Fibroblast of pulmonary artery (primary cell): ENCODE results near the gene SSTR1.

ENCODE experiments used
- DNase-seq: peaks from one replicate; pipeline ENCODE4 v3.0.0-alpha.2; 2010; ENCODE audit warnings: low read depth
- H3K4me3 ChIP-seq: replicated peaks from 2 replicates; pipeline ENCODE4 v1.5.1; 2011; ENCODE audit warnings: low read depth, mild to moderate bottlenecking, control low read depth, low read length, moderate library complexity
- CTCF ChIP-seq: IDR thresholded peaks from 2 replicates; pipeline ENCODE4 v1.5.1; 2011; ENCODE audit warnings: mild to moderate bottlenecking, control low read depth, low read length, inconsistent platforms; ENCODE audit errors: missing control alignments

The SSTR1 gene

GRCh38 chr14:38197001-38197783, 10.5 kb upstream of the SSTR1 start:
- DNase-seq, result peak; percentile 29
- peak; percentile 58 for TF ChIP-seq CTCF
- no peak overlapping the region for H3K4me3 ChIP-seq

GRCh38 chr14:38197784-38198335, 9.8 kb upstream of the SSTR1 start:
- no peak for DNase-seq
- H3K4me3 ChIP-seq, result no peak overlapping the region
- no peak for TF ChIP-seq CTCF

GRCh38 chr14:38198425-38198824, 9.3 kb upstream of the SSTR1 start:
- TF ChIP-seq CTCF, result no peak
- DNase-seq, result no peak

GRCh38 chr14:38199076-38199475, 8.6 kb upstream of the SSTR1 start:
- H3K4me3 ChIP-seq, result no peak overlapping the region
- no peak for TF ChIP-seq CTCF
- no peak for DNase-seq

More at GRCh38 chr14:38198425-38198824, 9.3 kb upstream of the SSTR1 start:
- H3K4me3 ChIP-seq, result no peak overlapping the region

- no peak for TF ChIP-seq CTCF
- H3K4me3 ChIP-seq, result no peak overlapping the region
- DNase-seq, result peak; percentile 17
Observed at GRCh38 chr14:38199739-38200138, 8.0 kb upstream of the SSTR1 start.

- DNase-seq, result no peak
- H3K4me3 ChIP-seq, result no peak overlapping the region
- no peak for TF ChIP-seq CTCF
Observed at GRCh38 chr14:38201137-38201828, 6.4 kb upstream of the SSTR1 start.
